GM12864 (cell line): ENCODE measurements around the gene STOML1.

Experiments used
- DNase-seq: peaks from one replicate; pipeline ENCODE4 v3.0.0-alpha.2; 2011; ENCODE audit warnings: low read depth
- H3K4me3 ChIP-seq: 2 replicates; pipeline ENCODE4 v1.5.1; 2011; ENCODE audit warnings: mild to moderate bottlenecking, low read depth, low read length, control low read depth
- CTCF ChIP-seq: IDR thresholded peaks from 2 replicates; pipeline ENCODE4 v1.5.1; 2011; ENCODE audit warnings: low read depth, mild to moderate bottlenecking, moderate library complexity, low read length, control low read depth, inconsistent platforms; ENCODE audit errors: missing control alignments

The STOML1 gene

GRCh38 chr15:73987250-73987649, 4.8 kb downstream of the STOML1 start:
- H3K4me3 ChIP-seq: no peak overlapping the region
- DNase-seq: no peak
- no peak for TF ChIP-seq CTCF

GRCh38 chr15:73986776-73987056, 5.4 kb downstream of the STOML1 start:
- no peak overlapping the region for H3K4me3 ChIP-seq
- DNase-seq: no peak
- no peak for TF ChIP-seq CTCF

GRCh38 chr15:73986055-73986775, 5.9 kb downstream of the STOML1 start:
- DNase-seq: no peak
- no peak for TF ChIP-seq CTCF
- H3K4me3 ChIP-seq: no peak overlapping the region

GRCh38 chr15:73985101-73985873, 6.8 kb downstream of the STOML1 start:
- DNase-seq: no peak
- no peak for TF ChIP-seq CTCF
- H3K4me3 ChIP-seq: no peak overlapping the region

- no peak overlapping the region for H3K4me3 ChIP-seq
- TF ChIP-seq CTCF: no peak
- DNase-seq: no peak
These were observed 7.7 kb downstream of the STOML1 start for GRCh38 chr15:73984208-73984979.

GRCh38 chr15:73983773-73984172, 8.3 kb downstream of the STOML1 start:
- TF ChIP-seq CTCF: no peak
- no peak overlapping the region for H3K4me3 ChIP-seq
- DNase-seq: no peak
